ENCODE measurements around the gene CARMIL3. TPM values are rescaled to one million over a fixed set of nuclear protein-coding genes. Genes with fewer than 3 reads are reported as not detected.

The CARMIL3 gene
- total RNA-seq, 1 donor from 2014 or later = 3.9 TPM

DNA sequence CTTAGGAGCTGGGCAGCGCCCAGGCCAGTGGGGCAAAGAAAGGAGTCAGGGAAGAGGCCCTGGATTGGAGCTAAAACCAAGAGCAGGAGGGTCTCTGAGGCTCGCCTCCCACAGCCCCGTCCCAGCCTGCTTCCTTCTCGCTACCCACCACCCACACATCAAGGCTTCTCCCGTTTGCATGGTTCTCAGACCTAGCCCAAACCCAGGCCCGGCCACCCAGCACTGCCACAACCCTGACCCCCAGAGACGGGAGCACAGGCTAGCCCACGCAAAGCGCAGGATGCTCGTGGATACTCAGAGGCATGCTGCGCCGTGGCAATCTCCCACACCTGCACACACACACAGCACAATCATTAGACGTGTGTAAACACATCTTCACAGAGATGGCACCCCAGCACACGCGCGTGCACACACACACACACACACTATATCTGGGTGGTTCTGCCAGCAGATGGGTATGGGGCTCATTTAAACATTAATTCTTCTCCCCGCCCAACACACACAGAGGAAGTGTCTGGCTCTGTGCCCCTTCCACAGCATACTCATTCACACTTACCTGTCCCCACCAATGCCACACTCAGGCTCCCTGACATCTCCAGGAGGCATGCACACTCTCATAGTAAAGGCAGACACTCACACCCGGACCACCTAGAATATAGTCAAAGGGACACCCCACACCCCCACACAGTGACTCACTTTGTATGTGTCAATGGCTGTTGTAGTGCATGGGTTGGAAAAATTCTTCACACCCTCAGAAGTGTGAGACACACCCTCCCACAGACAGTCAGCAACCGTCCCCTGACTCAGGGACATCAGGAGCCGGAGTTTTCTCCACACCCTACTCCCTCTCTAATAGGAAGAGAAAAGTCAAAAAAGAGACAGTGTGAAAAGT lies 1.1 kb downstream of the CARMIL3 start:
- H3K27ac Mint-ChIP-seq = peak overlapping the region; percentile 46

DNA sequence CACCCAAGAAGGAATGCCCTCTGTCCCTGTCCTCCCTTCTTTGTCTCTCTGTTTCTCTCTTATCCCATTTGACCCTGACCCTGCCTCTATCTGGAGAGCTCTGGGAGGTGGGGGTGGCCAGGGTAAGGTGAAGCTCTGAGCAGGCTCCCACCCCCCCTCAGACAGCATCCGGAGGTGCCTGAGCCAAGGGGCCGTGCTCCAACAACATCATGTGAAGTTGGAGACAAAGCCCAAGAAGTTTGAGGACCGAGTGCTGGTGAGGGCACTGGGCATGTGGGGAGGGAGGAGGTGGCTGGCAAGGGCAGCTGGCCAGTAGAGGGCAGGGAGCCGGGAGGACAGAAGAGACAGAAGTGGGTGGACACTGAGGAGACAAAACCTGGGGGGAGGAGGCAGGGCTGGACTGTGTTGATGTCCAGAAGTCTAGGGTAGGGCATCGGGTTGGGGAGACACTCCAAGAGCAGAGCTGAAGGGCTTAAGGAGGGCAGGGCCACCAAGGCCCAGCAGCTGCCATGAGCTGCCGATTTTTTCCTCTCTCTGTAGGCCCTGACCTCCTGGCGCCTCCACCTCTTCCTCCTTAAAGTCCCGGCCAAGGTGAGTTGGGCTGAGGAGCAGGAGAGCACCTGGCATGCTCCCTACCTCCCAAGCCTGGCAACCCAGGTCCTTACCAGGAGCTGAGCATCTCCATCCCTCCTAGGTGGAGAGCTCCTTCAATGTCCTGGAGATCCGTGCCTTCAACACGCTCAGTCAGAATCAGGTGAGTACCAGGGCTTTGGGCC lies 1.9 kb downstream of the CARMIL3 start:
- H3K27me3 Mint-ChIP-seq = peaks cover 6% of the 10 kb centered on the region

More for the DNA sequence above, 1.1 kb downstream of the CARMIL3 start:
- no peak for ATAC-seq (ENCODE audit: low read depth)
- peaks cover 6% of the 10 kb centered on the region for H3K27me3 Mint-ChIP-seq
- POLR2A ChIA-PET = interaction anchor here (1.0 to 1.8 kb wide), 5 partner anchors 23 to 108 kb away, joined by 3 to 14 read pairs (median 4); partner anchors contain the start of genes DCAF11, IRF9 and NRL
- intact Hi-C loops (cut with micrococcal nuclease) = loop anchor here (1.0 kb wide), 2 partner anchors 28 to 246 kb away; partner anchors contain the start of genes DHRS1 and NOP9
- TF ChIP-seq, protein P1, sequence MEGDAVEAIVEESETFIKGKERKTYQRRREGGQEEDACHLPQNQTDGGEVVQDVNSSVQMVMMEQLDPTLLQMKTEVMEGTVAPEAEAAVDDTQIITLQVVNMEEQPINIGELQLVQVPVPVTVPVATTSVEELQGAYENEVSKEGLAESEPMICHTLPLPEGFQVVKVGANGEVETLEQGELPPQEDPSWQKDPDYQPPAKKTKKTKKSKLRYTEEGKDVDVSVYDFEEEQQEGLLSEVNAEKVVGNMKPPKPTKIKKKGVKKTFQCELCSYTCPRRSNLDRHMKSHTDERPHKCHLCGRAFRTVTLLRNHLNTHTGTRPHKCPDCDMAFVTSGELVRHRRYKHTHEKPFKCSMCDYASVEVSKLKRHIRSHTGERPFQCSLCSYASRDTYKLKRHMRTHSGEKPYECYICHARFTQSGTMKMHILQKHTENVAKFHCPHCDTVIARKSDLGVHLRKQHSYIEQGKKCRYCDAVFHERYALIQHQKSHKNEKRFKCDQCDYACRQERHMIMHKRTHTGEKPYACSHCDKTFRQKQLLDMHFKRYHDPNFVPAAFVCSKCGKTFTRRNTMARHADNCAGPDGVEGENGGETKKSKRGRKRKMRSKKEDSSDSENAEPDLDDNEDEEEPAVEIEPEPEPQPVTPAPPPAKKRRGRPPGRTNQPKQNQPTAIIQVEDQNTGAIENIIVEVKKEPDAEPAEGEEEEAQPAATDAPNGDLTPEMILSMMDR (IDR thresholded peaks at IDR 0.05) = no peak
- H3K4me3 Mint-ChIP-seq = peak overlapping the region; percentile 82
- DNase-seq = no peak
- peaks cover 34% of the 10 kb centered on the region for H3K4me1 Mint-ChIP-seq
- H3K36me3 Mint-ChIP-seq (ENCODE audit: low read depth) = no peaks in the 10 kb centered on the region
- H3K9me3 Mint-ChIP-seq = no peaks in the 10 kb centered on the region
- CTCF ChIA-PET = interaction anchor here (1.2 to 1.5 kb wide), 3 partner anchors 28 to 255 kb away, joined by 3 to 4 read pairs (median 3); partner anchors contain the start of gene CIDEB

DNA sequence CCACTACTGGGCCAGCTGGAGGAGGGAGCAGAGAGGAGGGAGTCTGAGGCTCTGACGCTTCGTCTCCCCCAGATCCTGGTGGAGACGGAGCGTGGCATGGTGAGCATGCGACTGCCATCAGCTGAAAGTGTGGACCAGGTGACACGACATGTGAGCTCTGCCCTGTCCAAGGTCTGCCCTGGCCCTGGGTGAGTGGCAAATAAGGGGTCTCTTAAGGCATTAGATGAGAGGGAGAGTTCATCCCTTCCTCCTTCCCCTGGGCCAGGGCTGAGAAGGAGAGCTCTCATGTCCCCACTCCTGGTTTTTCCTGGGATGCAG lies 2.5 kb downstream of the CARMIL3 start:
- Mint-ChIP-seq H3K9me3 (no peaks in the 10 kb centered on the region), H3K4me3 (no peak overlapping the region), H3K4me1 (peaks cover 25% of the 10 kb centered on the region), H3K36me3 (ENCODE audit: low read depth) (peaks cover 1% of the 10 kb centered on the region), H3K27me3 (peaks cover 6% of the 10 kb centered on the region), H3K27ac (no peak overlapping the region)
- DNase-seq = no peak
- CTCF ChIA-PET = interaction anchor here (1.3 kb wide), 1 partner anchor 55 kb away, joined by 3 read pairs; no protein-coding TSS in a partner anchor
- POLR2A ChIA-PET = interaction anchor here (1.1 kb wide), 1 partner anchor 54 kb away, joined by 3 read pairs; no protein-coding TSS in a partner anchor
- intact Hi-C loops (cut with micrococcal nuclease) = no loop called here
- no peak for ATAC-seq (ENCODE audit: low read depth)
- TF ChIP-seq, protein P1 (IDR thresholded peaks at IDR 0.05) = no peak

More for the DNA sequence above, 1.9 kb downstream of the CARMIL3 start:
- Mint-ChIP-seq H3K4me3 (peak overlapping the region; percentile 82), H3K9me3 (no peaks in the 10 kb centered on the region), H3K36me3 (ENCODE audit: low read depth) (peaks cover 1% of the 10 kb centered on the region), H3K27ac (no peak overlapping the region), H3K4me1 (peaks cover 31% of the 10 kb centered on the region)
- CTCF ChIA-PET = interaction anchor here (1.3 kb wide), 1 partner anchor 55 kb away, joined by 3 read pairs; no protein-coding TSS in a partner anchor
- TF ChIP-seq, protein P1 (IDR thresholded peaks at IDR 0.05) = no peak
- intact Hi-C loops (cut with micrococcal nuclease) = no loop called here
- POLR2A ChIA-PET = interaction anchor here (1.1 kb wide), 1 partner anchor 55 kb away, joined by 3 read pairs; no protein-coding TSS in a partner anchor
- ATAC-seq (ENCODE audit: low read depth) (no peak), DNase-seq (no peak)

DNA sequence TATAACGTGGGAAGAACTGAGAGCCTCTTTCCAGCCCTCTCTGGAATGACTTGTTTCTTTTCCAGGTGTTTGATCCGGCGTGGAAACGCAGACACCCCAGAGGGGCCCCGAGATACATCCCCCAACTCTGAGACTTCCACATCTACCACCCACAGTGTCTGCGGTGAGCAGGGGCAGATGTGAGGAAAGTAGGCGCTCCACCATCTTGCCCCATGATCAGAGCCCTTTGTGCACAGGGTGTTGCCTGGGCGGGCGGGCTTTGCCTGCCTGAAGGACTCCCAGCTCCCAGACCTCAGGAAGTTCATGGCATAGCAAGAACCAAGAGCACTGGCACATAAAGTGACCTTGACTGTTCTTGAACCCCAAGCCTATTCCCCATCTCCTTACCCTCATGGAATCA lies 2.8 kb downstream of the CARMIL3 start:
- DNase-seq (no peak), ATAC-seq (ENCODE audit: low read depth) (no peak)
- intact Hi-C loops (cut with micrococcal nuclease) = no loop called here
- ChIA-PET POLR2A (interaction anchor here (1.1 kb wide), 1 partner anchor 54 kb away, joined by 3 read pairs; no protein-coding TSS in a partner anchor), CTCF (interaction anchor here (1.3 kb wide), 1 partner anchor 54 kb away, joined by 3 read pairs; no protein-coding TSS in a partner anchor)
- TF ChIP-seq, protein P1 (IDR thresholded peaks at IDR 0.05) = no peak
- Mint-ChIP-seq H3K9me3 (no peaks in the 10 kb centered on the region), H3K4me3 (no peak overlapping the region), H3K36me3 (ENCODE audit: low read depth) (peaks cover 1% of the 10 kb centered on the region), H3K4me1 (peaks cover 22% of the 10 kb centered on the region), H3K27me3 (peaks cover 6% of the 10 kb centered on the region), H3K27ac (no peak overlapping the region)

Data from activated B cell treated with CpG ODN at 0.5 μM for 24 hours (primary cell).